Ishikawa (cell line): ENCODE measurements around the gene PAXX.

Source experiments
- RAD21 ChIP-seq: IDR thresholded peaks from 2 replicates; pipeline ENCODE4 v1.6.1; 2012; ENCODE audit warnings: low read depth
- YY1 ChIP-seq: IDR thresholded peaks from 2 replicates; pipeline ENCODE4 v1.6.1; 2012; ENCODE audit warnings: low read depth

GRCh38 chr9:136970361-136970760 lies 21.9 kb upstream of the PAXX start:
- no peak for TF ChIP-seq RAD21
- no peak for TF ChIP-seq YY1
